Ishikawa (cell line): Measurements from ENCODE around the gene SUFU.
A peak's percentile ranks its signal among the peaks of the same experiment; 100 is the strongest.

Source experiments
- CEBPB ChIP-seq: IDR thresholded peaks from 2 replicates; pipeline ENCODE4 v1.6.1; 2012
- EGR1 ChIP-seq: IDR thresholded peaks from 2 replicates; pipeline ENCODE4 v1.6.1; 2012
- EP300 ChIP-seq: IDR thresholded peaks from 2 replicates; pipeline ENCODE4 v1.6.1; 2012; ENCODE audit warnings: borderline replicate concordance
- FOXM1 ChIP-seq: IDR thresholded peaks from 2 replicates; pipeline ENCODE4 v1.6.1; 2012; ENCODE audit warnings: low read depth, borderline replicate concordance
- MAX ChIP-seq: IDR thresholded peaks from 2 replicates; pipeline ENCODE4 v1.6.1; 2012
- RAD21 ChIP-seq: IDR thresholded peaks from 2 replicates; pipeline ENCODE4 v1.6.1; 2012; ENCODE audit warnings: low read depth
- REST ChIP-seq: IDR thresholded peaks from 2 replicates; pipeline ENCODE4 v1.6.1; 2012; ENCODE audit warnings: low read depth, mild to moderate bottlenecking
- TAF1 ChIP-seq: IDR thresholded peaks from 2 replicates; pipeline ENCODE4 v1.6.1; 2012; ENCODE audit warnings: low read depth, mild to moderate bottlenecking
- TEAD4 ChIP-seq: IDR thresholded peaks from 2 replicates; pipeline ENCODE4 v1.6.1; 2012
- YY1 ChIP-seq: IDR thresholded peaks from 2 replicates; pipeline ENCODE4 v1.6.1; 2012; ENCODE audit warnings: low read depth

GRCh38 chr10:102502029-102502336 is 1.8 kb upstream of the SUFU start:
- TF ChIP-seq REST (no peak), FOXM1 (no peak), YY1 (peak; percentile 95), TAF1 (peak; percentile 24; the same call in 1 of the 2 replicates), EP300 (no peak), MAX (no peak), EGR1 (no peak), RAD21 (no peak), TEAD4 (no peak), CEBPB (no peak)
